SK-N-SH (cell line): ENCODE results near the gene TMEM60. TPM values are rescaled to one million over a fixed set of nuclear protein-coding genes. Genes with fewer than 3 reads are reported as not detected.

Experiments used
- CTCF ChIA-PET: fragments of 300-600, 350-600 bp; formaldehyde crosslinking; extraction: SDS; loops from one replicate; lab custom pipeline; 2021; lab: Yijun Ruan, JAX
- POLR2A ChIA-PET: fragments of 350-600 bp; sonication (Branson Sonifier 250); formaldehyde crosslinking; extraction: SDS; loops from one replicate; lab custom pipeline; 2020; ENCODE audit warnings: antibody characterized with exemption, inconsistent platforms; lab: Yijun Ruan, JAX
- DNase-seq: peaks from one replicate; pipeline ENCODE4 v3.0.0; 2012
- H2AFZ ChIP-seq: fragments of 200-600 bp; sonication (generic); 2 replicates; pipeline ENCODE4 v1.8.1; 2016; ENCODE audit warnings: antibody characterized with exemption, mild to moderate bottlenecking, low read depth
- H3F3A ChIP-seq: fragments of 200-600 bp; sonication (generic); replicated peaks from 2 replicates; pipeline ENCODE3; 2016; ENCODE audit warnings: antibody characterized with exemption, mild to moderate bottlenecking; ENCODE audit not compliant: insufficient read depth
- H3K27ac ChIP-seq, 2 experiments: fragments of 200-500 bp in 1 of 2; fragments of 200-600 bp in 1 of 2; sonication (Bioruptor generic) in 1 of 2; sonication (generic), shearing (Covaris generic) in 1 of 2; 2 replicates each; pipeline versions ENCODE4 v1.5.1 to v1.6.1; 2014 to 2016; ENCODE audit warnings: low read depth in 2 of 2, inconsistent platforms in 1 of 2, low read length in 1 of 2, mild to moderate bottlenecking in 1 of 2, mixed read lengths in 1 of 2
- H3K27me3 ChIP-seq: fragments of 200-600 bp; sonication (generic), shearing (Covaris generic); 2 replicates; pipeline ENCODE4 v1.6.1; 2016; ENCODE audit warnings: mixed run types; ENCODE audit not compliant: insufficient read depth
- H3K36me3 ChIP-seq, 2 experiments: fragments of 200-500 bp in 1 of 2; fragments of 200-600 bp in 1 of 2; sonication (Bioruptor generic) in 1 of 2; sonication (generic) in 1 of 2; replicated peaks in 1 of 2; 2 replicates each; pipeline versions ENCODE3 to v1.5.1; 2014 to 2016; ENCODE audit warnings: low read length in 1 of 2, mild to moderate bottlenecking in 1 of 2; ENCODE audit not compliant: insufficient read depth in 2 of 2, control insufficient read depth in 1 of 2
- H3K4me1 ChIP-seq, 2 experiments: fragments of 200-500 bp in 1 of 2; fragments of 200-600 bp in 1 of 2; sonication (Bioruptor generic) in 1 of 2; sonication (generic), shearing (Covaris generic) in 1 of 2; 2 replicates each; pipeline versions ENCODE4 v1.5.1 to v1.6.1; 2014 to 2016; ENCODE audit warnings: low read depth in 1 of 2, low read length in 1 of 2, mixed run types in 1 of 2; ENCODE audit not compliant: insufficient read depth in 2 of 2, control insufficient read depth in 1 of 2
- H3K4me2 ChIP-seq: fragments of 200-600 bp; sonication (generic), shearing (Covaris generic); 2 replicates; pipeline ENCODE4 v1.6.1; 2017; ENCODE audit warnings: mixed run types
- H3K4me3 ChIP-seq, 2 experiments: fragments of 200-500 bp in 1 of 2; fragments of 200-600 bp in 1 of 2; sonication (Bioruptor generic) in 1 of 2; sonication (generic), shearing (Covaris generic) in 1 of 2; 2 replicates each; pipeline versions ENCODE4 v1.5.1 to v1.8.1; 2014 to 2016; ENCODE audit warnings: low read depth in 2 of 2, inconsistent platforms in 1 of 2, low read length in 1 of 2, mild to moderate bottlenecking in 1 of 2, mixed read lengths in 1 of 2, moderate library complexity in 1 of 2
- H3K79me2 ChIP-seq: fragments of 200-600 bp; sonication (generic); 2 replicates; pipeline ENCODE4 v1.8.1; 2017; ENCODE audit warnings: mild to moderate bottlenecking; ENCODE audit not compliant: insufficient read depth
- H3K9ac ChIP-seq: fragments of 200-600 bp; sonication (generic); 2 replicates; pipeline ENCODE4 v1.6.1; 2017; ENCODE audit warnings: mixed run types
- H3K9me2 ChIP-seq: fragments of 200-600 bp; sonication (generic); 2 replicates; pipeline ENCODE4 v1.6.1; 2017; ENCODE audit warnings: mixed run types
- H3K9me3 ChIP-seq: fragments of 200-600 bp; sonication (generic); 2 replicates; pipeline ENCODE4 v1.6.1; 2017; ENCODE audit warnings: mixed run types, mild to moderate bottlenecking, moderate library complexity
- H4K20me1 ChIP-seq: fragments of 200-600 bp; sonication (generic); 2 replicates; pipeline ENCODE4 v1.6.1; 2017; ENCODE audit warnings: mild to moderate bottlenecking, mixed run types; ENCODE audit not compliant: insufficient read depth
- ELF1 ChIP-seq: IDR thresholded peaks from 2 replicates; pipeline ENCODE4 v1.4.0; 2012
- EP300 ChIP-seq, 2 experiments: IDR thresholded peaks; 2 replicates each; pipeline versions ENCODE4 v1.4.0 to v1.6.1; 2012; ENCODE audit warnings: borderline replicate concordance in 1 of 2, low read depth in 1 of 2, low read length in 1 of 2
- FOXM1 ChIP-seq: IDR thresholded peaks from 2 replicates; pipeline ENCODE4 v1.4.0; 2012; ENCODE audit warnings: low read depth, mild to moderate bottlenecking
- GATA2 ChIP-seq: sonication (generic); formaldehyde crosslinking; IDR thresholded peaks from 2 replicates; pipeline ENCODE4 v1.5.0; 2020; ENCODE audit warnings: mild to moderate bottlenecking, missing genetic modification reagents
- POLR2AphosphoS5 ChIP-seq: IDR thresholded peaks from 2 replicates; pipeline ENCODE4 v1.6.1; 2012; ENCODE audit warnings: low read depth, low read length
- RFX5 ChIP-seq: IDR thresholded peaks from 2 replicates; pipeline ENCODE4 v1.6.1; 2012; ENCODE audit warnings: mild to moderate bottlenecking, improper control_type of control experiment, low read length
- SIN3A ChIP-seq: IDR thresholded peaks from 2 replicates; pipeline ENCODE4 v1.6.1; 2012; ENCODE audit warnings: low read depth, mild to moderate bottlenecking, low read length, moderate library complexity, borderline replicate concordance
- WGBS: methylation state at CpG from one replicate; pipeline ENCODE4 v1.1.6; 2017; ENCODE audit warnings: low lambda C conversion rate; 5-methylcytosine and 5-hydroxymethylcytosine counted together
- polyA plus RNA-seq, 3 experiments: library from polyadenylated mRNA; depleted of rRNA; stranded (reverse); fragments of >200 nt; gene quantifications; 2 replicates each; pipeline ENCODE4 v1.2.3, GENCODE V29; 2012
- TF ChIP-seq, protein P1 (sequence below): IDR thresholded peaks from 2 replicates; pipeline ENCODE4 v1.6.1; 2012; ENCODE audit warnings: mild to moderate bottlenecking, low read depth, low read length, moderate library complexity
- TF ChIP-seq, protein P2 (sequence below): IDR thresholded peaks from 2 replicates; pipeline ENCODE4 v1.4.0; 2012; ENCODE audit warnings: low read depth, borderline replicate concordance
- TF ChIP-seq, protein P3 (sequence below): fragments of 150-350 bp; IDR thresholded peaks from 2 replicates; pipeline ENCODE4 v1.6.1; 2016; ENCODE audit warnings: mild to moderate bottlenecking, low read depth, low read length

The TMEM60 gene
- polyA plus RNA-seq, 1 of the 3 experiments (the other 2 are of a cell fraction) = 24.8 TPM

DNA sequence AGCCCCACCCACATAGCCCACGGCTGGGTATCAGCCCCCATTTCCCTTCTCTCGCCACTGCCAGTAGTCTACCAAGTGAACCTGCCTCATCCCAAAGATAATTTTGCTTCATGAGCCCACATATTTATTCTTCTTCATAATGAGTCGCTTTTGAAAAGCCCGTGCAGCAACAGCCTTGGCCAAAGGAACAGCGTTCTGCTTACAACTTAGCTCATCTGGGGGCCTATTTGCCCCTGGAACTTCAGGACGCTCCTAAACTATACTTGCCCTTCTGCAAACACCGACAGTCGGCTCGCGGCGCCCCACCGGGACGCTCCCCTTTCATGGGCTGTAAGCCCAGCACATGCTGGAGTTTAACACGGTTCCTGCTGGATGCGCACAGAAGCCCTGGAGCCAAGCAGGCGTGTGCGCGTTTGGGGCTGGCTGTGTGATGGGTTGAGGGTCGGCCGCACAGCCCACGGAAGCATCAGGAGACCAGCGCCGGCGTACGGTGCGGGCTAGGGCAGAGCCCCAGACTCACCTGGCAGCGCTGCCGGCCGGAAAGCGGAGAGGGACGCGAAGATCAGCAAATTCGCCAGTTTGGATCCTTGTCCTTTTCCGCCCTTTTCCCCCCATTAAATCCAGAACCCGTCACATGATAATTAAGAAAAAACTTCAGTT lies 370 bp downstream of the TMEM60 start (continued):
- TF ChIP-seq POLR2AphosphoS5 (peak; percentile 69; the same call in 1 of the 2 replicates), GATA2 (CRISPR knock-in tag) (no peak)
- TF ChIP-seq, protein P1, sequence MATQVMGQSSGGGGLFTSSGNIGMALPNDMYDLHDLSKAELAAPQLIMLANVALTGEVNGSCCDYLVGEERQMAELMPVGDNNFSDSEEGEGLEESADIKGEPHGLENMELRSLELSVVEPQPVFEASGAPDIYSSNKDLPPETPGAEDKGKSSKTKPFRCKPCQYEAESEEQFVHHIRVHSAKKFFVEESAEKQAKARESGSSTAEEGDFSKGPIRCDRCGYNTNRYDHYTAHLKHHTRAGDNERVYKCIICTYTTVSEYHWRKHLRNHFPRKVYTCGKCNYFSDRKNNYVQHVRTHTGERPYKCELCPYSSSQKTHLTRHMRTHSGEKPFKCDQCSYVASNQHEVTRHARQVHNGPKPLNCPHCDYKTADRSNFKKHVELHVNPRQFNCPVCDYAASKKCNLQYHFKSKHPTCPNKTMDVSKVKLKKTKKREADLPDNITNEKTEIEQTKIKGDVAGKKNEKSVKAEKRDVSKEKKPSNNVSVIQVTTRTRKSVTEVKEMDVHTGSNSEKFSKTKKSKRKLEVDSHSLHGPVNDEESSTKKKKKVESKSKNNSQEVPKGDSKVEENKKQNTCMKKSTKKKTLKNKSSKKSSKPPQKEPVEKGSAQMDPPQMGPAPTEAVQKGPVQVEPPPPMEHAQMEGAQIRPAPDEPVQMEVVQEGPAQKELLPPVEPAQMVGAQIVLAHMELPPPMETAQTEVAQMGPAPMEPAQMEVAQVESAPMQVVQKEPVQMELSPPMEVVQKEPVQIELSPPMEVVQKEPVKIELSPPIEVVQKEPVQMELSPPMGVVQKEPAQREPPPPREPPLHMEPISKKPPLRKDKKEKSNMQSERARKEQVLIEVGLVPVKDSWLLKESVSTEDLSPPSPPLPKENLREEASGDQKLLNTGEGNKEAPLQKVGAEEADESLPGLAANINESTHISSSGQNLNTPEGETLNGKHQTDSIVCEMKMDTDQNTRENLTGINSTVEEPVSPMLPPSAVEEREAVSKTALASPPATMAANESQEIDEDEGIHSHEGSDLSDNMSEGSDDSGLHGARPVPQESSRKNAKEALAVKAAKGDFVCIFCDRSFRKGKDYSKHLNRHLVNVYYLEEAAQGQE = 0 out of 2 replicates have a peak, but pooled peaks have one; percentile 5

DNA sequence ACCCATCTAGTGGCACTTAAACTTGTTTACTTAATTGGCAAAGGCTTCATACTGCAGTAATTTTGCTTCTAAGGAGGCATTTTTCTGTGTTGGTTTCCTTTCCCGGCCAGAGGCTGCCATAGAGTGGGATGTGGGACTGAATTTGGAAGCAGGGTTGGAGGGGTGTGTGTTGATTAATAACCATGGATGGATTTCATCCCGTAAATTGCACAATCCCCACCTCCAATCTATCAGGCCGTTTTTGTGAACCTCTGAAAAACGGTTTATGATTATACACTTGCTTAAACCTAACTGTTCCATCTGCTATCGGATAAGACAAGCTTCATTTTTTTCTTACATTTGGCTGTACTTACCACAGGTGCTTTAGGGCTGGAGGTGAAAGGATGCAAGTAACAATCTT lies 1.3 kb downstream of the TMEM60 start:
- TF ChIP-seq, protein P2, sequence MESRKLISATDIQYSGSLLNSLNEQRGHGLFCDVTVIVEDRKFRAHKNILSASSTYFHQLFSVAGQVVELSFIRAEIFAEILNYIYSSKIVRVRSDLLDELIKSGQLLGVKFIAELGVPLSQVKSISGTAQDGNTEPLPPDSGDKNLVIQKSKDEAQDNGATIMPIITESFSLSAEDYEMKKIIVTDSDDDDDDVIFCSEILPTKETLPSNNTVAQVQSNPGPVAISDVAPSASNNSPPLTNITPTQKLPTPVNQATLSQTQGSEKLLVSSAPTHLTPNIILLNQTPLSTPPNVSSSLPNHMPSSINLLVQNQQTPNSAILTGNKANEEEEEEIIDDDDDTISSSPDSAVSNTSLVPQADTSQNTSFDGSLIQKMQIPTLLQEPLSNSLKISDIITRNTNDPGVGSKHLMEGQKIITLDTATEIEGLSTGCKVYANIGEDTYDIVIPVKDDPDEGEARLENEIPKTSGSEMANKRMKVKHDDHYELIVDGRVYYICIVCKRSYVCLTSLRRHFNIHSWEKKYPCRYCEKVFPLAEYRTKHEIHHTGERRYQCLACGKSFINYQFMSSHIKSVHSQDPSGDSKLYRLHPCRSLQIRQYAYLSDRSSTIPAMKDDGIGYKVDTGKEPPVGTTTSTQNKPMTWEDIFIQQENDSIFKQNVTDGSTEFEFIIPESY = no peak
- ChIA-PET CTCF (interaction anchor here (1.1 to 1.8 kb wide), 4 partner anchors 37 to 184 kb away, joined by 3 to 8 read pairs (median 3); no protein-coding TSS in a partner anchor), POLR2A (no interaction called here)
- peaks cover 85% of the 10 kb centered on the region for H3K79me2 ChIP-seq
- no peaks in the 10 kb centered on the region for H3K9me3 ChIP-seq
- no peaks in the 10 kb centered on the region for H3K27me3 ChIP-seq
- H3F3A ChIP-seq = peaks cover 5% of the 10 kb centered on the region
- no peak for DNase-seq
- peak overlapping the region; percentile 89 for H3K4me2 ChIP-seq
- H3K4me1 ChIP-seq = peaks cover 0 to 18% of the 10 kb centered on the region in 2 experiments; a peak in 2 of 4 replicates
- H4K20me1 ChIP-seq = 0 out of 2 replicates have a peak, but pooled peaks cover 4% of the 10 kb centered on the region
- peak overlapping the region; percentile 87 to 93 for H3K4me3 ChIP-seq
- H3K9me2 ChIP-seq = no peaks in the 10 kb centered on the region
- peak overlapping the region; percentile 83 for H3K9ac ChIP-seq
- 36% methylated on average over 5 of the region's 5 CpGs for WGBS
- H3K36me3 ChIP-seq = peaks cover 12 to 20% of the 10 kb centered on the region in 2 experiments
- no peak overlapping the region for H2AFZ ChIP-seq
- no peak overlapping the region for H3K27ac ChIP-seq

DNA sequence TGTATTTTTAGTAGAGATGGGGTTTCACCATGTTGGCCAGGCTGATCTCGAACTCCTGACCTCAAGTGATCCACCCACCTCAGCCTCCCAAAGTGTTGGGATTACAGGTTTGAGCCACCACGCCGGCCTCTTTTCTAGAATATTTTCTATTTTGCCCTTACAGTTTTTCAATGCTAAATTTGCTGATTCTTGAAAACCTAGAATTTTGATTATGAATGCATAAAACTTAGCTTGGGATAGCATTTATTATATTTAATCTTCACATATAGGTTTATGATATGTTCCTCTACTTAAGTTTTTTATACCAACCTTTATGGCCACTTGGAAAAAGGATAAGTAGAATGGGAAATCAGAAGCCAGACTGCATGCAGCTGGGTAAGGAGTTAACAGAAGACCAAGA lies 2.1 kb downstream of the TMEM60 start:
- ChIA-PET POLR2A (no interaction called here), CTCF (interaction anchor here (0.7 to 1.3 kb wide), 3 partner anchors 36 to 145 kb away, joined by 3 to 4 read pairs (median 3); no protein-coding TSS in a partner anchor)
- no peaks in the 10 kb centered on the region for H3K9me2 ChIP-seq
- WGBS = 87% methylated on average over 3 of the region's 3 CpGs
- peaks cover 0 to 18% of the 10 kb centered on the region in 2 experiments; a peak in 2 of 4 replicates for H3K4me1 ChIP-seq
- H3K36me3 ChIP-seq = peaks cover 12 to 24% of the 10 kb centered on the region in 2 experiments
- peaks cover 77% of the 10 kb centered on the region for H3K79me2 ChIP-seq
- no peaks in the 10 kb centered on the region for H3K9me3 ChIP-seq
- no peak overlapping the region for H2AFZ ChIP-seq
- DNase-seq = no peak
- TF ChIP-seq, protein P1 = no peak
- TF ChIP-seq RFX5 = no peak
- no peak for TF ChIP-seq ELF1
- no peak for TF ChIP-seq SIN3A
- TF ChIP-seq, protein P3, sequence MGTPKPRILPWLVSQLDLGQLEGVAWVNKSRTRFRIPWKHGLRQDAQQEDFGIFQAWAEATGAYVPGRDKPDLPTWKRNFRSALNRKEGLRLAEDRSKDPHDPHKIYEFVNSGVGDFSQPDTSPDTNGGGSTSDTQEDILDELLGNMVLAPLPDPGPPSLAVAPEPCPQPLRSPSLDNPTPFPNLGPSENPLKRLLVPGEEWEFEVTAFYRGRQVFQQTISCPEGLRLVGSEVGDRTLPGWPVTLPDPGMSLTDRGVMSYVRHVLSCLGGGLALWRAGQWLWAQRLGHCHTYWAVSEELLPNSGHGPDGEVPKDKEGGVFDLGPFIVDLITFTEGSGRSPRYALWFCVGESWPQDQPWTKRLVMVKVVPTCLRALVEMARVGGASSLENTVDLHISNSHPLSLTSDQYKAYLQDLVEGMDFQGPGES = no peak
- TF ChIP-seq EP300 (IDR thresholded peaks at IDR 0.05; ENCODE audit: borderline replicate concordance in 1 of 2, low read depth in 1 of 2, low read length in 1 of 2) = no peak
- no peak for TF ChIP-seq FOXM1
- no peak overlapping the region for H3K27ac ChIP-seq
- H3K4me2 ChIP-seq = peak overlapping the region; percentile 89
- peaks cover 11% of the 10 kb centered on the region for H3F3A ChIP-seq
- H3K4me3 ChIP-seq = peak overlapping the region in 1 of 2 experiments; percentile 93; a peak in 2 of 4 replicates
- no peak overlapping the region for H3K9ac ChIP-seq
- H4K20me1 ChIP-seq = 0 out of 2 replicates have a peak, but pooled peaks cover 4% of the 10 kb centered on the region
- no peaks in the 10 kb centered on the region for H3K27me3 ChIP-seq
